Muscle layer of duodenum (tissue), 2 donors: Measurements from ENCODE around the gene FHAD1.
"Not testable (repeated sequence)": the region's sequence is repeated elsewhere in the genome, so short reads cannot be mapped to it uniquely, and the experiment has no call there.

ENCODE experiments used
- H3K27ac ChIP-seq: one replicate; pipeline ENCODE4 v1.7.0; 2013; ENCODE audit warnings: mild to moderate bottlenecking, low read length
- H3K27me3 ChIP-seq: one replicate; pipeline ENCODE4 v1.7.0; 2013; ENCODE audit warnings: low read depth, mild to moderate bottlenecking, control low read depth, low read length
- H3K36me3 ChIP-seq, 2 donors: one replicate each; pipeline ENCODE4 v1.7.0; 2013; ENCODE audit warnings: low read length in 2 of 2, control low read depth in 1 of 2, mild to moderate bottlenecking in 1 of 2; ENCODE audit not compliant: insufficient read depth in 2 of 2, control insufficient read depth in 1 of 2
- H3K4me1 ChIP-seq, 2 donors: one replicate each; pipeline ENCODE4 v1.7.0; 2013; ENCODE audit warnings: low read length in 2 of 2, mild to moderate bottlenecking in 2 of 2, control low read depth in 1 of 2, moderate library complexity in 1 of 2; ENCODE audit not compliant: insufficient read depth in 2 of 2, control insufficient read depth in 1 of 2
- H3K4me3 ChIP-seq, 2 donors: one replicate each; pipeline ENCODE4 v1.7.0; 2013; ENCODE audit warnings: low read length in 2 of 2, low read depth in 1 of 2, mild to moderate bottlenecking in 1 of 2
- H3K9me3 ChIP-seq, 2 donors: one replicate each; pipeline ENCODE4 v1.7.0; 2013; ENCODE audit warnings: low read length in 2 of 2, control low read depth in 1 of 2, mild to moderate bottlenecking in 1 of 2; ENCODE audit not compliant: control insufficient read depth in 1 of 2
- donor health status: healthy.

Gene FHAD1

GRCh38 chr1:15432324-15432723, 185.3 kb downstream of the FHAD1 start:
- Histone ChIP-seq H3K9me3 (no peaks in the 10 kb centered on the region), H3K27me3 (no peaks in the 10 kb centered on the region), H3K36me3 (peaks cover 6 to 25% of the 10 kb centered on the region in 2 donors), H3K4me1 (peaks cover 0 to 5% of the 10 kb centered on the region in 2 donors), H3K4me3 (no peak overlapping the region), H3K27ac (no peak overlapping the region)

GRCh38 chr1:15433471-15433870, 186.4 kb downstream of the FHAD1 start:
- Histone ChIP-seq H3K4me3 (no peak overlapping the region), H3K27ac (no peak overlapping the region), H3K9me3 (no peaks in the 10 kb centered on the region), H3K27me3 (no peaks in the 10 kb centered on the region), H3K36me3 (peaks cover 0 to 17% of the 10 kb centered on the region in 2 donors), H3K4me1 (no peaks in the 10 kb centered on the region)

- H3K36me3 ChIP-seq, H3K27me3 ChIP-seq, H3K4me1 ChIP-seq, H3K4me3 ChIP-seq, H3K27ac ChIP-seq, H3K9me3 ChIP-seq: not testable (repeated sequence)
Measured at GRCh38 chr1:15434739-15435138, 187.7 kb downstream of the FHAD1 start.

- Histone ChIP-seq H3K27ac (no peak overlapping the region), H3K27me3 (no peaks in the 10 kb centered on the region), H3K4me3 (no peak overlapping the region), H3K4me1 (no peaks in the 10 kb centered on the region), H3K9me3 (no peaks in the 10 kb centered on the region), H3K36me3 (no peaks in the 10 kb centered on the region)
Measured at GRCh38 chr1:15435239-15436077, 188.4 kb downstream of the FHAD1 start.

GRCh38 chr1:15436881-15437442, 189.9 kb downstream of the FHAD1 start:
- Histone ChIP-seq H3K4me3 (no peak overlapping the region), H3K27ac (no peak overlapping the region), H3K4me1 (no peaks in the 10 kb centered on the region), H3K9me3 (no peaks in the 10 kb centered on the region), H3K36me3 (no peaks in the 10 kb centered on the region), H3K27me3 (no peaks in the 10 kb centered on the region)

- H3K27ac ChIP-seq: no peak overlapping the region
- H3K4me3 ChIP-seq: no peak overlapping the region
- H3K9me3 ChIP-seq: no peaks in the 10 kb centered on the region
- no peaks in the 10 kb centered on the region for H3K4me1 ChIP-seq
- H3K27me3 ChIP-seq: no peaks in the 10 kb centered on the region
- H3K36me3 ChIP-seq: no peaks in the 10 kb centered on the region
Measured at GRCh38 chr1:15439325-15439724, 192.3 kb downstream of the FHAD1 start.

GRCh38 chr1:15440357-15440756, 193.3 kb downstream of the FHAD1 start:
- H3K4me3 ChIP-seq: no peak overlapping the region
- H3K9me3 ChIP-seq: no peaks in the 10 kb centered on the region
- H3K27ac ChIP-seq: no peak overlapping the region
- H3K36me3 ChIP-seq: no peaks in the 10 kb centered on the region
- no peaks in the 10 kb centered on the region for H3K27me3 ChIP-seq
- no peaks in the 10 kb centered on the region for H3K4me1 ChIP-seq

- Histone ChIP-seq H3K4me1 (no peaks in the 10 kb centered on the region), H3K36me3 (no peaks in the 10 kb centered on the region), H3K27me3 (no peaks in the 10 kb centered on the region), H3K4me3 (no peak overlapping the region), H3K27ac (no peak overlapping the region), H3K9me3 (no peaks in the 10 kb centered on the region)
Measured at GRCh38 chr1:15441247-15441646, 194.2 kb downstream of the FHAD1 start.

GRCh38 chr1:15442119-15442518, 195.1 kb downstream of the FHAD1 start:
- Histone ChIP-seq H3K27ac (no peak overlapping the region), H3K27me3 (no peaks in the 10 kb centered on the region), H3K9me3 (no peaks in the 10 kb centered on the region), H3K4me1 (no peaks in the 10 kb centered on the region), H3K36me3 (no peaks in the 10 kb centered on the region), H3K4me3 (no peak overlapping the region)

GRCh38 chr1:15442759-15443158, 195.7 kb downstream of the FHAD1 start:
- no peaks in the 10 kb centered on the region for H3K4me1 ChIP-seq
- H3K27ac ChIP-seq: no peak overlapping the region

GRCh38 chr1:15443281-15443680, 196.3 kb downstream of the FHAD1 start:
- H3K27me3 ChIP-seq: no peaks in the 10 kb centered on the region
- H3K4me3 ChIP-seq: no peak overlapping the region
- H3K36me3 ChIP-seq: no peaks in the 10 kb centered on the region
- H3K4me1 ChIP-seq: no peaks in the 10 kb centered on the region
- H3K27ac ChIP-seq: no peak overlapping the region
- no peaks in the 10 kb centered on the region for H3K9me3 ChIP-seq

More at GRCh38 chr1:15442759-15443158, 195.7 kb downstream of the FHAD1 start:
- no peaks in the 10 kb centered on the region for H3K27me3 ChIP-seq
- H3K36me3 ChIP-seq: no peaks in the 10 kb centered on the region
- no peak overlapping the region for H3K4me3 ChIP-seq
- no peaks in the 10 kb centered on the region for H3K9me3 ChIP-seq
